HepG2 (cell line): ENCODE measurements around the gene NBEAL2. TPM values are rescaled to one million over a fixed set of nuclear protein-coding genes. Genes with fewer than 3 reads are reported as not detected.

Experiments
- CENPT ChIP-seq: sonication (generic); formaldehyde crosslinking; IDR thresholded peaks from 2 replicates; pipeline ENCODE4 v1.8.0; 2022; ENCODE audit warnings: low read depth, mild to moderate bottlenecking, moderate library complexity, missing genetic modification reagents
- CENPX ChIP-seq: sonication (generic); formaldehyde crosslinking; IDR thresholded peaks from 2 replicates; pipeline ENCODE4 v1.9.0; 2021; ENCODE audit warnings: mild to moderate bottlenecking, missing genetic modification reagents, moderate library complexity
- GMEB2 ChIP-seq: IDR thresholded peaks from 2 replicates; pipeline ENCODE4 v1.6.1; 2016; ENCODE audit warnings: missing biosample characterization, missing genetic modification reagents, low read depth
- HMG20B ChIP-seq: conservative IDR thresholded peaks from 2 replicates; pipeline ENCODE4 v1.6.1; 2016; ENCODE audit warnings: missing genetic modification reagents, missing compliant biosample characterization
- IRF2 ChIP-seq: IDR thresholded peaks from 2 replicates; pipeline ENCODE4 v1.6.1; 2018; ENCODE audit warnings: missing genetic modification reagents, missing compliant biosample characterization
- KDM3A ChIP-seq: IDR thresholded peaks from 2 replicates; pipeline ENCODE4 v1.6.1; 2018; ENCODE audit warnings: low read depth, missing compliant biosample characterization
- MAX ChIP-seq: IDR thresholded peaks from 2 replicates; pipeline ENCODE4 v1.6.1; 2012; ENCODE audit warnings: inconsistent platforms
- NR2C2 ChIP-seq: sonication (generic); formaldehyde crosslinking; IDR thresholded peaks from 2 replicates; pipeline ENCODE4 v1.4.0; 2020; ENCODE audit warnings: missing genetic modification reagents, mild to moderate bottlenecking, moderate library complexity, borderline replicate concordance
- PHF5A ChIP-seq: IDR thresholded peaks from one replicate; pipeline ENCODE4 v1.6.1; 2018; ENCODE audit warnings: low read depth, missing genetic modification reagents; ENCODE audit not compliant: unreplicated experiment
- RARG ChIP-seq: sonication (generic); formaldehyde crosslinking; IDR thresholded peaks from 2 replicates; pipeline ENCODE4 v1.4.0; 2020; ENCODE audit warnings: low read depth, mild to moderate bottlenecking, missing genetic modification reagents
- ZNF207 ChIP-seq: fragments of 450-650 bp; IDR thresholded peaks from 2 replicates; pipeline ENCODE4 v1.6.1; 2016; ENCODE audit warnings: antibody characterized with exemption, borderline replicate concordance
- ZNF331 ChIP-seq: sonication (generic); formaldehyde crosslinking; IDR thresholded peaks from 2 replicates; pipeline ENCODE4 v1.4.0; 2020; ENCODE audit warnings: missing genetic modification reagents
- ZNF335 ChIP-seq: sonication (generic); formaldehyde crosslinking; IDR thresholded peaks from 2 replicates; pipeline ENCODE4 v1.4.0; 2020; ENCODE audit warnings: missing genetic modification reagents
- ZNF546 ChIP-seq: sonication (generic); formaldehyde crosslinking; conservative IDR thresholded peaks from 2 replicates; pipeline ENCODE4 v1.8.1; 2023; ENCODE audit warnings: mild to moderate bottlenecking, missing genetic modification reagents
- ZNF557 ChIP-seq: sonication (generic); formaldehyde crosslinking; IDR thresholded peaks from 2 replicates; pipeline ENCODE4 v1.4.0; 2020; ENCODE audit warnings: missing genetic modification reagents
- ZNF788 ChIP-seq: sonication (generic); formaldehyde crosslinking; IDR thresholded peaks from 2 replicates; pipeline ENCODE4 v1.5.0; 2020; ENCODE audit warnings: mild to moderate bottlenecking, missing genetic modification reagents, borderline replicate concordance
- ZSCAN29 ChIP-seq: sonication (generic); formaldehyde crosslinking; conservative IDR thresholded peaks from 2 replicates; pipeline ENCODE4 v1.4.0; 2020; ENCODE audit warnings: mild to moderate bottlenecking, missing genetic modification reagents
- polyA plus RNA-seq, 8 experiments: library from polyadenylated mRNA; depleted of rRNA in 3 of 8; stranded (reverse) in 7 of 8; unstranded in 1 of 8; fragments of >200 nt; fragmentation: Illumina TruSeq in 4 of 8; extraction: Trizol in 4 of 8; gene quantifications; 2 replicates each; pipeline versions ENCODE4 v1.2.1 to v1.2.3, GENCODE V29; 2011 to 2016; ENCODE audit warnings: low read depth in 4 of 8, missing spikeins in 1 of 8, mixed read lengths in 1 of 8; ENCODE audit not compliant: insufficient read depth in 1 of 8
- total RNA-seq, 5 experiments: library from RNA; depleted of rRNA; stranded (reverse); fragments of >200 nt; fragmentation: Illumina TruSeq; extraction: Trizol; gene quantifications; 2 replicates each; pipeline ENCODE4 v1.2.3, GENCODE V29; 2016; ENCODE audit warnings: low read depth in 1 of 5
- TF ChIP-seq, protein P1 (sequence below): sonication (generic); formaldehyde crosslinking; IDR thresholded peaks from 2 replicates; pipeline ENCODE4 v1.5.0; 2020; ENCODE audit warnings: mild to moderate bottlenecking, missing genetic modification reagents, moderate library complexity
- TF ChIP-seq, protein P2 (sequence below): IDR thresholded peaks from 2 replicates; pipeline ENCODE4 v1.6.1; 2016; ENCODE audit warnings: low read depth
- TF ChIP-seq, protein P3 (sequence below): sonication (generic); formaldehyde crosslinking; IDR thresholded peaks from 2 replicates; pipeline ENCODE4 v1.4.0; 2020; ENCODE audit warnings: missing genetic modification reagents, borderline replicate concordance

Gene NBEAL2
- total and polyA plus RNA-seq, 2 of the 13 experiments (the other 11 are each of a cell fraction or from before 2014, with no cell fraction given) = 9.7 to 12.4 TPM

DNA sequence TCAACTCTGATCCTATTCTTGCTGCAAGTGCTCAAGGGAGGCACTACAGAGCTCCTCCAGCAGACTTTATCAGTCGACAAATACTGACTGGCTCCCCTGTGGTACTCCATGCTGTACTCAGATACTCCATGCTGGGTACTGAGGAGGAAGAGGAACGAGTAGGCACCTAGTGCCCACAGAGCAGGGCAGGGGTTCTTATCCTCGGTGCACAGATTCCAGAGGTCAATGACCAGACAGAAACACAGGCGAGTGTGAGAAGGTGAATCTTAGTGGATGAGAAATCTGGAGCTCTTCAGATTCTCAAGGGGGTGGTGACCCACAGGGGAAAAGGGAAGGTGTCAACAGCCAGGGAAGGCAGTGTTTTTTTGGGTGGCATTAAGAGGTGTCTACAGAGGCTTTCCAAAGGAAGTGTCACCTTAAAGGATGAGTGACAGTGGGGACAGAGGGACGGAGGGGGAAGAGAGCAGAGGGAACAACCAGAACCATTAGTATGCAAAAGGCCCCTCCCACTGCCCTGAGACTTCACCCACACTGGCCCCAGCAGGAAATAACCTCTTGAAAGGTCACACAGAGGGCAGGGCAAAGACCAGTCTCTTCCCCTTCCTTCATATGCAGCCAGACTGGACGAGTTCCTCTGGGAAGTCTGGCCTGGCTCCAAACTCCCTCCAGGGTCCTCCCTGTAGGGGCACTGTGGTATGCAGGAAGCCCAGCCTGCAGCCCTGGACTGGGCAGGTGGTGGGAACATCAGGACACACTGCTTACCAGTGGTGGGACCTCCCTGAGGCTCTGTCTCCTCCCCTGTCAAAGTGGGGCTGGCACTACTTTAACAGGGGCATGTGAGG is 30.4 kb upstream of the NBEAL2 start (continued):
- TF ChIP-seq ZNF557 (no peak), ZNF546 (CRISPR knock-in tag) (no peak), ZNF207 (no peak), ZNF335 (no peak), HMG20B (CRISPR knock-in tag) (0 out of 2 replicates have a peak, but pooled peaks have one; percentile 37), ZNF331 (CRISPR knock-in tag) (no peak), GMEB2 (no peak), KDM3A (CRISPR knock-in tag) (no peak), CENPX (no peak), PHF5A (CRISPR knock-in tag) (no peak), ZNF788 (CRISPR knock-in tag) (no peak), MAX (no peak), CENPT (no peak), NR2C2 (peak; percentile 25; the same call in 1 of the 2 replicates), RARG (CRISPR knock-in tag) (no peak), ZSCAN29 (CRISPR knock-in tag) (no peak), IRF2 (CRISPR knock-in tag) (no peak)
- TF ChIP-seq, protein P1, sequence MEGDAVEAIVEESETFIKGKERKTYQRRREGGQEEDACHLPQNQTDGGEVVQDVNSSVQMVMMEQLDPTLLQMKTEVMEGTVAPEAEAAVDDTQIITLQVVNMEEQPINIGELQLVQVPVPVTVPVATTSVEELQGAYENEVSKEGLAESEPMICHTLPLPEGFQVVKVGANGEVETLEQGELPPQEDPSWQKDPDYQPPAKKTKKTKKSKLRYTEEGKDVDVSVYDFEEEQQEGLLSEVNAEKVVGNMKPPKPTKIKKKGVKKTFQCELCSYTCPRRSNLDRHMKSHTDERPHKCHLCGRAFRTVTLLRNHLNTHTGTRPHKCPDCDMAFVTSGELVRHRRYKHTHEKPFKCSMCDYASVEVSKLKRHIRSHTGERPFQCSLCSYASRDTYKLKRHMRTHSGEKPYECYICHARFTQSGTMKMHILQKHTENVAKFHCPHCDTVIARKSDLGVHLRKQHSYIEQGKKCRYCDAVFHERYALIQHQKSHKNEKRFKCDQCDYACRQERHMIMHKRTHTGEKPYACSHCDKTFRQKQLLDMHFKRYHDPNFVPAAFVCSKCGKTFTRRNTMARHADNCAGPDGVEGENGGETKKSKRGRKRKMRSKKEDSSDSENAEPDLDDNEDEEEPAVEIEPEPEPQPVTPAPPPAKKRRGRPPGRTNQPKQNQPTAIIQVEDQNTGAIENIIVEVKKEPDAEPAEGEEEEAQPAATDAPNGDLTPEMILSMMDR = peak; percentile 59
- TF ChIP-seq, protein P2, sequence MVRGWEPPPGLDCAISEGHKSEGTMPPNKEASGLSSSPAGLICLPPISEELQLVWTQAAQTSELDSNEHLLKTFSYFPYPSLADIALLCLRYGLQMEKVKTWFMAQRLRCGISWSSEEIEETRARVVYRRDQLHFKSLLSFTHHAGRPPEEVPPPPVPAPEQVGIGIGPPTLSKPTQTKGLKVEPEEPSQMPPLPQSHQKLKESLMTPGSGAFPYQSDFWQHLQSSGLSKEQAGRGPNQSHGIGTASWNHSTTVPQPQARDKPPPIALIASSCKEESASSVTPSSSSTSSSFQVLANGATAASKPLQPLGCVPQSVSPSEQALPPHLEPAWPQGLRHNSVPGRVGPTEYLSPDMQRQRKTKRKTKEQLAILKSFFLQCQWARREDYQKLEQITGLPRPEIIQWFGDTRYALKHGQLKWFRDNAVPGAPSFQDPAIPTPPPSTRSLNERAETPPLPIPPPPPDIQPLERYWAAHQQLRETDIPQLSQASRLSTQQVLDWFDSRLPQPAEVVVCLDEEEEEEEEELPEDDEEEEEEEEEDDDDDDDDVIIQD (CRISPR knock-in tag) = no peak
- TF ChIP-seq, protein P3, sequence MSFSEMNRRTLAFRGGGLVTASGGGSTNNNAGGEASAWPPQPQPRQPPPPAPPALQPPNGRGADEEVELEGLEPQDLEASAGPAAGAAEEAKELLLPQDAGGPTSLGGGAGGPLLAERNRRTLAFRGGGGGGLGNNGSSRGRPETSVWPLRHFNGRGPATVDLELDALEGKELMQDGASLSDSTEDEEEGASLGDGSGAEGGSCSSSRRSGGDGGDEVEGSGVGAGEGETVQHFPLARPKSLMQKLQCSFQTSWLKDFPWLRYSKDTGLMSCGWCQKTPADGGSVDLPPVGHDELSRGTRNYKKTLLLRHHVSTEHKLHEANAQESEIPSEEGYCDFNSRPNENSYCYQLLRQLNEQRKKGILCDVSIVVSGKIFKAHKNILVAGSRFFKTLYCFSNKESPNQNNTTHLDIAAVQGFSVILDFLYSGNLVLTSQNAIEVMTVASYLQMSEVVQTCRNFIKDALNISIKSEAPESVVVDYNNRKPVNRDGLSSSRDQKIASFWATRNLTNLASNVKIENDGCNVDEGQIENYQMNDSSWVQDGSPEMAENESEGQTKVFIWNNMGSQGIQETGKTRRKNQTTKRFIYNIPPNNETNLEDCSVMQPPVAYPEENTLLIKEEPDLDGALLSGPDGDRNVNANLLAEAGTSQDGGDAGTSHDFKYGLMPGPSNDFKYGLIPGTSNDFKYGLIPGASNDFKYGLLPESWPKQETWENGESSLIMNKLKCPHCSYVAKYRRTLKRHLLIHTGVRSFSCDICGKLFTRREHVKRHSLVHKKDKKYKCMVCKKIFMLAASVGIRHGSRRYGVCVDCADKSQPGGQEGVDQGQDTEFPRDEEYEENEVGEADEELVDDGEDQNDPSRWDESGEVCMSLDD = no peak
